ENCODE data around the gene NACA.
A peak's percentile ranks its signal among the peaks of the same experiment; 100 is the strongest.
"Not testable (repeated sequence)": the region's sequence is repeated elsewhere in the genome, so short reads cannot be mapped to it uniquely, and the experiment has no call there.

The NACA gene

DNA sequence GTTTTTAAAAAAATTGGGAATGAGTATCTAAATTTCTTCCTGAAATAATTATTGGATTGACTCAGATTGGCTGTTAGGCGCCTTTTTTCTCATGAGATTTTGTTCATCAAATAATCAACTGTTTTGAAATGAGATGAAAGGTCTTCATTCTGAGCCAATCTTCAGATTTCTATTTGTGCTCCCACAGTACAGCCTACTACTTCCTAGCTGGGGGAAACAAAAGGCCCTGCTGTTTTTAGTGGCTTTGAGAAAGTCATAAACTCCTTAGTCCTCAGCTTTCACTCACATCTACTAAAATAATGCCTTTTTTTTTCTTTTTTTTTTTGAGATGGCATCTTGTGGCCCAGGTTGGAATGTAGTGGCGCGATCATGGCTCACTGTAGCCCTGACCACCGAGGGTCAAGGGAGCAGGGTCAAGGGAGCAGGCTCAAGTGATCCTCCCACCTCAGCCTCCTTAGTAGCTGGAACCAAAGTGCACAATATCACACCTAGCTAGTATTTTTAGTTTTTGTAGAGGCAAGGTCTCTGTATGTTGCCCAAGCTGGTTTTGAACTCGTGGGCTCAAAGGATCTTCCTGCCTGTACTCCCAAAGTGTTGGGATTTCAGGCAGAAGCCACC, 15.2 kb downstream of the NACA start:
- TF ChIP-seq MAX (IDR thresholded peaks at IDR 0.05; ENCODE audit: low read depth, low read length) (no peak), MYC (IDR thresholded peaks at IDR 0.05; ENCODE audit: low read depth, low read length) (no peak), CTCF (IDR thresholded peaks at IDR 0.05; ENCODE audit: low read depth, low read length) (no peak)
- no peak overlapping the region for H3K4me3 ChIP-seq (ENCODE audit: low read depth, low read length)
- DNase-seq (ENCODE audit: low read depth) = no peak

DNA sequence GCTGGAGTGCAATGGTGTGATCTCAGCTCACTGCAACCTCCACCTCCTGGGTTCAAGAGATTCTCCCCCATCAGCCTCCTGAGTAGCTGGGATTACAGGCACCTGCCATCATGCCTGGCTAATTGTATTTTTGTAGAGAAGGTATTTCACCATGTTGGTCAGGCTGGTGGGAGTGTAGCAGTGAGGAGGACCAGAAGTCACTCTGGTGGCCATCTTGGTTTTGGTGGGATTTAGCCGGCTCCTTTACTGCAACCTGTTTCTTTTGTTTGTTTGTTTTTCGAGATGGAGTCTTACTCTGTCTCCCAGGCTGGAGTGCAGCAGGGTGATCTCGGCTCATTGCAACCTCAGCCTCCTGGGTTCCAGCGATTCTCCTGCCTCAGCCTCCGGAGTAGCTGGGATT, 20.6 kb downstream of the NACA start:
- not testable (repeated sequence) for H3K4me3 ChIP-seq (ENCODE audit: low read depth, low read length); DNase-seq (ENCODE audit: low read depth)

GRCh38 chr12:56699020-56699661, 26.0 kb downstream of the NACA start:
- H3K4me3 ChIP-seq (ENCODE audit: low read depth, low read length) = no peak overlapping the region
- TF ChIP-seq CTCF (IDR thresholded peaks at IDR 0.05; ENCODE audit: low read depth, low read length) (no peak), MAX (IDR thresholded peaks at IDR 0.05; ENCODE audit: low read depth, low read length) (no peak), POLR2A (IDR thresholded peaks at IDR 0.05; ENCODE audit: extremely low read depth, insufficient read length) (no peak), MYC (IDR thresholded peaks at IDR 0.05; ENCODE audit: low read depth, low read length) (peak; percentile 67)
- peak; percentile 78 for DNase-seq (ENCODE audit: low read depth)

DNA sequence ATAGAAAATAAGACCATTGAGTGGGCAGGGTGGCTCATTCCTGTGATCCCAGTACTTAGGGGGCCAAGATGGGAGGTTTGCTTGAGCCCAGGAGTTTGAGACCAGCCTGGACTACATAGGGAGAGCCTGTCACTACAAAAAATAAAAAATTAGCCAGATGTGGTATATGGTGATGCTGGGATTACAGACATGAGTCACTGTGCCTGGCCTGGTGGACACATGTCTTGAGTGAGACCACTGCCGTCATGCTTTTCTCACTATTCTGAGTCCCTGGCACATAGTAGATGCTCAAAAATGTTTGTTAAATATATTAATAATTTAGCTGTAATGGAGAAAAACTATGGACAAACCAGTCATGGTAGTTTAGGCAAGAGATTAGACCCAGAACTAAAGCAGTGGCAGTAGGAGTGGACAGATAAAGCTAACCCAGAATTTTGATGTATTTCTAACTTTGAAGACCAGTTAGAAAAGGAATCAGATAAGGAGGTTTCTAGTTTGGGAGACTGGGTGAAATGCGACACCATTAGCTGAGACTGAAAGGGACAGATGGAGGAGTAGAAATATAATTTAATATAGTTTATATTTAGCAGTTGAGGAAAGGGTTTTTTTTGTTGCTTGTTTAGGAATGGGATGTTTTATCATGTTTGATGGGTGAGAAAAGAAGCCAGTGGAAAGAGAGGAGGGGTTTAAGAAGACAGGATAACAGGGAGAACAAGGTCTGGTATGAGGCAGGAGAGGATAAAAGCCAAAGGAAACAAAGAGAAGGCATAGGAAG, 29.6 kb downstream of the NACA start:
- DNase-seq (ENCODE audit: low read depth) = no peak
- TF ChIP-seq CTCF (IDR thresholded peaks at IDR 0.05; ENCODE audit: low read depth, low read length) = no peak
- TF ChIP-seq MAX (IDR thresholded peaks at IDR 0.05; ENCODE audit: low read depth, low read length) = no peak
- no peak for TF ChIP-seq MYC (IDR thresholded peaks at IDR 0.05; ENCODE audit: low read depth, low read length)
- no peak for TF ChIP-seq POLR2A (IDR thresholded peaks at IDR 0.05; ENCODE audit: extremely low read depth, insufficient read length)
- no peak overlapping the region for H3K4me3 ChIP-seq (ENCODE audit: low read depth, low read length)

GRCh38 chr12:56694161-56694560, 30.9 kb downstream of the NACA start:
- no peak for TF ChIP-seq POLR2A (IDR thresholded peaks at IDR 0.05; ENCODE audit: extremely low read depth, insufficient read length)
- TF ChIP-seq CTCF (IDR thresholded peaks at IDR 0.05; ENCODE audit: low read depth, low read length) = no peak
- TF ChIP-seq MYC (IDR thresholded peaks at IDR 0.05; ENCODE audit: low read depth, low read length) = no peak
- no peak for TF ChIP-seq MAX (IDR thresholded peaks at IDR 0.05; ENCODE audit: low read depth, low read length)
- H3K4me3 ChIP-seq (ENCODE audit: low read depth, low read length) = no peak overlapping the region
- DNase-seq (ENCODE audit: low read depth) = no peak

DNA sequence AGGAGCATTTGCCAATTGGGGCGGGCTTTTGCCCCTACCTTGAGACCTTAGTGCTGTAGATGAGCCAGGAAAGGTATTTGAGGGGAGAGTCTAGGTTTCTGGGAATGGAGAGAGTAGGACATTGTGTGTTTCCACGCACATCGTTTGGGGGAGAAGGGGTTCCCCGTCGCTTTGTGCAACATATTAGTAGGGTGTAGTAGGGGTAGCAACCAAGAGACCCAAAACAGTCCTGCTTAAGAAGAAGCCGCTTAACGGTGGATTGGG, 36.3 kb downstream of the NACA start:
- TF ChIP-seq MYC (IDR thresholded peaks at IDR 0.05; ENCODE audit: low read depth, low read length) = no peak
- no peak for TF ChIP-seq POLR2A (IDR thresholded peaks at IDR 0.05; ENCODE audit: extremely low read depth, insufficient read length)
- peak overlapping the region; percentile 63 for H3K4me3 ChIP-seq (ENCODE audit: low read depth, low read length)
- DNase-seq (ENCODE audit: low read depth) = no peak

All from NB4 (cell line).